GM19099 (cell line): ENCODE data around the gene TTLL9.

Experiments used
- POLR2A ChIP-seq: IDR thresholded peaks from 3 replicates; pipeline ENCODE4 v1.6.1; 2011; ENCODE audit warnings: low read depth; ENCODE audit not compliant: insufficient read length; ENCODE audit errors: extremely low read depth

The TTLL9 gene

DNA sequence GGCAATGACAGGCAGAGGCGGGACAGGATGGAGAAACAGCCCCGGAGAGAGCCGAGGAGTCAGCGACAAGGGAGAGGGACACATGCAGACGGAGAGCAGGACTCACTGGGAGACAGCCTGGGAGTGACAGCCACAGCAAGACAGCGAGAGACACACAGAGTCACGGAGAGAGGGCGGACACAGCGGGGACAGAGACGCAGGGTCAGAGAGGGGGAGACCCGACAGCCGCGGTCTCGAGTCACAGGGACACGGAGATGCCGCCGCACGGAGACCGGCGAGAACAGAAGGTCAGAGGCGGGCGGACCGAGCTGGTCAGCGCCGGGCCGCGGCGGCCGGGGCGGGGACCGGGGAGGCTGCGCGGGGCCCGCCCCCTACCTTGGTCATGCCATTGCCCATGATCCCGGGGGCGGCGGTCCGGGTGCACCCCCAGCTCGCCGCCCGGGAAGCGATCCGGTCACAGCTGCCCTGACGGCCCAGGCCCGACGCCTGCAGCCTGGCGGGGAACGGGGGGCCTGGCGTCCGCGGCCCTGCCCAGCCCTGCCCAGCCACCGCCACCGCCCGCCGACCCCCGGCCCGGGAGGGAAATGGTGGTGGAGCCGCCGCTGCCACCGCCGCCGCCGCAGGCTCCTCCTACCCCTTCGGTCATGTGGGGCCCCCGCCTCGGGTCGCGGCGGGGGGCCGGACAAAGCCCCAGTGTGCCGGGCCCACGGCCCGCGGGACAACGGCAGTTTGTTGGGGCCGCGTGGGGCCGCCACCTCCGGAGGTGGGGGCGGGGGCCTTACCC, at the start of gene TTLL9, which contains the start of gene DUSP15:
Gene TTLL9, plus strand, starts transcription at position 693 of the 784 bp plus-strand sequence. CDS start 493 bp downstream, outside the sequence.
Gene DUSP15, minus strand, starts transcription at position 586 of the 784 bp plus-strand sequence. Its CDS starts 190 bp downstream, at position 396.
- TF ChIP-seq POLR2A: peak; percentile 42

GRCh38 chr20:31821427-31821826, 49.0 kb upstream of the TTLL9 start:
- TF ChIP-seq POLR2A: no peak

- no peak for TF ChIP-seq POLR2A
Measured at GRCh38 chr20:31822421-31823330, 47.8 kb upstream of the TTLL9 start.

GRCh38 chr20:31823360-31824124, 46.9 kb upstream of the TTLL9 start:
- TF ChIP-seq POLR2A: no peak

GRCh38 chr20:31824125-31824485, 46.3 kb upstream of the TTLL9 start:
- no peak for TF ChIP-seq POLR2A

DNA sequence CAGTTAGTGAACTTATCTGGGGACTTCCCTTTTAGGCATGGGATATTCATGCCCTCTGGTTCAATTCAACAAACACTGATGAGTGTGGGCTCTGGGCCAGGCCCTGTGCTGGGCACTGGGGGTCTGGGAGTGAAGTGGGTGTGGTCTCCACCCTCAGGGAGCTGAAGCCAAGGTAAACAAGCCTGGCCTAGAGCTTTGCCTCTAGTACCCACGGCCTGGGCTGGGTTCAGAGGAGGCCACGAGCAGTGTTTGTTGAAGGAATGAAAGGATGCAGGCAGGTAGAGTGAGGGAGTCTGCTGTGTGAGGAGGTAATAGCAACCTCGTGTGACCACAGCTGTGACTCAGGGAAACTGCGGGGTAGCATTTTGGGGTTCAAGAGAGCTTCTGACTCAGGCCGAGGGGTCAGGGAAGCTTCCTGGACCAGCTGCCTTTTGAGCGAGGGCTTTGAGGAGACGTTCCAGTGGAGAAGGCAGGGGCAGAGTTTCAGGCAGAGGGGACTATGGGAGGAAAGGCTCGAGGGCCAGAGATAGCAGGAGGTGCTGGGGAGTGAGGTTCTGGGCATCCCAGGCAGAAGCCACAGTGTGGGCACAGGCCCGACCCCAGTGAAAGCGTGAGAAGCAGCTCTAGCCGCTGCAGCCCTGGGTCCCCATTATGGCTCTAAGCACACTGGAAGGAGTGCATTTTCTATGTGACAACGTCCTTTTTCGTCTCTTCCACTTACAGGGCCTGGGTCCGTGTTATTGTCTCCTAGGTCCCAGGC, 45.7 kb upstream of the TTLL9 start:
- no peak for TF ChIP-seq POLR2A

DNA sequence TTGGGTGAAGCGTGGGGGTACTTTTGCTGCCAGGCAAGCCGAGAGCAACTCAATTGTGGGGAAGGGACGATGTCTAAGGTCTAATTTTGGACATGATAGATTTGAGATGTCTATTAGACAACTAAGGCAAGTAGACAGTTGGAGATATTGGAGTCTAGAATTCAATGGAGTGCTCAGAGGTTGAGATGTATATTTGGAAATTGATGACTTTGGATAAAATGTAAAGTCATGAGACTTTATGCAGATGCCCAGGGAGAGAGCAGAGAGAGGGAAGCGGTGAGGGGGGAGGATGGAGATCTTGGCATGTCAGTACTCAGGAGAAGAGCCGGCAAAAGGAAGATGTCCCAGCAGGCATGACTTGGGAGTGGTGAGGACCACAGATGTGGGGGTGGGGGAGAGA, 44.4 kb upstream of the TTLL9 start:
- no peak for TF ChIP-seq POLR2A

DNA sequence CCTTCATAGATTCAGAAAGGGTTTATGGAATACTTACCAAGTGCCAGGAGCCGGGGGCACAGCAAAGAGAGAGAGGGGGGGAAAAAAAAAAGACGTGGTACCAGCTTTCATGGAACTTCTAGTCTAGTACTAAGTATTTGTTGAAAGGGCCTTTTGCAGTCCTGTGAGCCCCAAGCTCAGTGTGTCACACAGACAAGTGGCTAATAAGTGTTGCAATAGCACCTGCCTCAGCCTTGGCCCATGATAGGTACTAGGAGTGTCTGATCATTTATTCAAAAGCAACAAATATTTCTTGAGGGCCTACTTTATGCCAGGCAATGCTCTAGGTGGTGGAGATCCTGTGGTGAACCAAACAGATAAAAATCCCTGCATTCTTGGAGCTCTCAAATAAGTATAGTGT, 43.4 kb upstream of the TTLL9 start:
- TF ChIP-seq POLR2A: no peak

GRCh38 chr20:31829731-31830130, 40.7 kb upstream of the TTLL9 start:
- no peak for TF ChIP-seq POLR2A

- TF ChIP-seq POLR2A: no peak
Measured at GRCh38 chr20:31830406-31830981, 39.9 kb upstream of the TTLL9 start.

DNA sequence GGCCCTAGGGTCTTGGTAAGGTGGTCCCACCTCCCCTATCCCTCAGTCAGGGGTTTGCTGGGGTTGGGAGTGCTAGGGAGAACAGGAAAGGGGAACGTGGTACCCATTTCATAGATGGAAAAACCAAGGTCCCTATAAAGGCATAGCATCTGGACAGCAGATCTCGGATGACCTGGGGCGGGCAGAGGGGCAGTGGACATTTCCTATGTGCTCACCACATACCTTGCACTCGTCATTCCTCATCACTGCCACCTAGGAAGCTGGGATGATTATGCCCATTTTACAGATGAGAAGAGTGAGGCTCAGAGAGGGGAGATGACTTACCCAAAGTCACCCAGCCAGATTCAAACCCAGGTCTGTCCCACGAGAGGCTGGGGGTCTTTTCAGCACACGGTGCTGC, 39.2 kb upstream of the TTLL9 start:
- TF ChIP-seq POLR2A: no peak

DNA sequence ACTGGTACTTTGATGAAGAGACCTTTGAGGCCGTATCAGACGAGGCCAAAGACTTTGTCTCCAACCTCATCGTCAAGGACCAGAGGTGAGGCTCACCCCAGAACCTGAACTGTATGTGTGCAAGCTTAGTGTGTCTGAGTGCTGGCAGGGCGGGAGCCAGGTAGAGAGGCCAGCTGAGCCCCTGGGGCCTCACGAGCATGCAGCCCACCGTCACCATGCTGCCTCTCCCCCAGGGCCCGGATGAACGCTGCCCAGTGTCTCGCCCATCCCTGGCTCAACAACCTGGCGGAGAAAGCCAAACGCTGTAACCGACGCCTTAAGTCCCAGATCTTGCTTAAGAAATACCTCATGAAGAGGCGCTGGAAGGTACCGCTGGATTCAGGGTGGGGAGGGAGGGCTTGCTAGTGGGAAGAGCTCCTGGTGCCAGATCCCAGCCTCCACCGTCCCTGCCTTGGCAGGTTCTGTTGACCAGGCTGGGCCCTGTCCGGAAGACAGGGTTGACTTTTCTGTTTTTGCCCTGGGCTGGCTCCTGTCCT, 38.6 kb upstream of the TTLL9 start:
- TF ChIP-seq POLR2A: no peak

- no peak for TF ChIP-seq POLR2A
Measured at GRCh38 chr20:31833130-31833930, 37.1 kb upstream of the TTLL9 start.

- TF ChIP-seq POLR2A: no peak
Measured at GRCh38 chr20:31833931-31834521, 36.4 kb upstream of the TTLL9 start.
